Measurements from ENCODE around the gene FAM53B. TPM values are rescaled to one million over a fixed set of nuclear protein-coding genes. Genes with fewer than 3 reads are reported as not detected.

The FAM53B gene
- total and polyA plus RNA-seq, 7 experiments from 2014 or later, result 3.9 to 51.5 (median 27.7) TPM

GRCh38 chr10:124665980-124666379, 78.2 kb downstream of the FAM53B start:
- no peak overlapping the region for H3K27ac ChIP-seq (ENCODE audit: low read depth, low read length)
- POLR2A ChIA-PET, result interaction anchor here (1.2 to 1.6 kb wide), 2 partner anchors 11 to 18 kb away, joined by 3 to 4 read pairs; no protein-coding TSS in a partner anchor
- no peak overlapping the region for H3K4me3 Mint-ChIP-seq

GRCh38 chr10:124665558-124665957, 78.6 kb downstream of the FAM53B start:
- peaks cover 0 to 6% (median 0%) of the 10 kb centered on the region in 3 experiments for H3K36me3 ChIP-seq (ENCODE audit: control insufficient read depth in 2 of 3, insufficient read depth in 3 of 3, low read length in 3 of 3)
- CTCF ChIA-PET, result interaction anchor here (1.0 to 1.6 kb wide), 5 partner anchors 10 to 75 kb away, joined by 3 to 6 read pairs (median 4); no protein-coding TSS in a partner anchor

More at GRCh38 chr10:124665980-124666379, 78.2 kb downstream of the FAM53B start:
- no peak for ATAC-seq
- no peak for DNase-seq
- no peaks in the 10 kb centered on the region for H3K27me3 ChIP-seq (ENCODE audit: control insufficient read depth in 2 of 2, insufficient read depth in 2 of 2, low read length in 2 of 2)
- no peaks in the 10 kb centered on the region for H3K27me3 Mint-ChIP-seq
- no peak overlapping the region for H3K4me3 ChIP-seq (ENCODE audit: low read length)
- H3K36me3 ChIP-seq (ENCODE audit: control insufficient read depth in 2 of 3, insufficient read depth in 3 of 3, low read length in 3 of 3), result peaks cover 0 to 6% (median 0%) of the 10 kb centered on the region in 3 experiments
- peaks cover 10 to 56% (median 45%) of the 10 kb centered on the region in 7 donors for H3K4me1 Mint-ChIP-seq
- peaks cover 27 to 66% of the 10 kb centered on the region in 2 donors for H3K4me1 ChIP-seq (ENCODE audit: control insufficient read depth in 2 of 2, insufficient read depth in 2 of 2, low read length in 2 of 2)
- no peaks in the 10 kb centered on the region for H3K9me3 Mint-ChIP-seq
- H3K27ac Mint-ChIP-seq, result no peak overlapping the region
- CTCF ChIA-PET, result interaction anchor here (1.0 to 1.6 kb wide), 5 partner anchors 11 to 75 kb away, joined by 3 to 5 read pairs (median 3); no protein-coding TSS in a partner anchor
- intact Hi-C loops (cut with micrococcal nuclease), result no loop called here
- no peaks in the 10 kb centered on the region for H3K9me3 ChIP-seq (ENCODE audit: control insufficient read depth in 2 of 3, low read length in 3 of 3)
- peaks cover 0 to 28% (median 5%) of the 10 kb centered on the region in 5 donors for H3K36me3 Mint-ChIP-seq

GRCh38 chr10:124665091-124665490, 79.1 kb downstream of the FAM53B start:
- H3K4me1 Mint-ChIP-seq, result peaks cover 7 to 54% (median 44%) of the 10 kb centered on the region in 7 donors
- H3K27me3 Mint-ChIP-seq, result no peaks in the 10 kb centered on the region
- peak overlapping the region in 2 of 9 donors; percentile 4 to 7 for H3K27ac Mint-ChIP-seq
- no peaks in the 10 kb centered on the region for H3K9me3 ChIP-seq (ENCODE audit: control insufficient read depth in 2 of 3, low read length in 3 of 3)
- no peaks in the 10 kb centered on the region for H3K27me3 ChIP-seq (ENCODE audit: control insufficient read depth in 2 of 2, insufficient read depth in 2 of 2, low read length in 2 of 2)
- ATAC-seq (no peak), DNase-seq (no peak)
- no peak overlapping the region for H3K4me3 Mint-ChIP-seq
- H3K9me3 Mint-ChIP-seq, result no peaks in the 10 kb centered on the region
- intact Hi-C loops (cut with micrococcal nuclease), result no loop called here
- H3K4me1 ChIP-seq (ENCODE audit: control insufficient read depth in 2 of 2, insufficient read depth in 2 of 2, low read length in 2 of 2), result peaks cover 18 to 66% of the 10 kb centered on the region in 2 donors
- no peak overlapping the region for H3K4me3 ChIP-seq (ENCODE audit: low read length)
- POLR2A ChIA-PET, result interaction anchor here (1.2 kb wide), 1 partner anchor 51 kb away, joined by 3 read pairs; no protein-coding TSS in a partner anchor
- peaks cover 0 to 6% (median 0%) of the 10 kb centered on the region in 3 experiments for H3K36me3 ChIP-seq (ENCODE audit: control insufficient read depth in 2 of 3, insufficient read depth in 3 of 3, low read length in 3 of 3)
- CTCF ChIA-PET, result interaction anchor here (1.3 to 1.6 kb wide), 4 partner anchors 10 to 76 kb away, joined by 3 to 6 read pairs (median 4); no protein-coding TSS in a partner anchor
- H3K27ac ChIP-seq (ENCODE audit: low read depth, low read length), result no peak overlapping the region
- H3K36me3 Mint-ChIP-seq, result peaks cover 0 to 28% (median 5%) of the 10 kb centered on the region in 5 donors

More at GRCh38 chr10:124665558-124665957, 78.6 kb downstream of the FAM53B start:
- H3K36me3 Mint-ChIP-seq, result peaks cover 0 to 28% (median 5%) of the 10 kb centered on the region in 5 donors
- intact Hi-C loops (cut with micrococcal nuclease), result no loop called here
- ATAC-seq (no peak), DNase-seq (no peak)
- no peak overlapping the region for H3K27ac ChIP-seq (ENCODE audit: low read depth, low read length)
- peaks cover 23 to 66% of the 10 kb centered on the region in 2 donors for H3K4me1 ChIP-seq (ENCODE audit: control insufficient read depth in 2 of 2, insufficient read depth in 2 of 2, low read length in 2 of 2)
- H3K27me3 Mint-ChIP-seq, result no peaks in the 10 kb centered on the region
- H3K4me3 ChIP-seq (ENCODE audit: low read length), result no peak overlapping the region
- H3K27me3 ChIP-seq (ENCODE audit: control insufficient read depth in 2 of 2, insufficient read depth in 2 of 2, low read length in 2 of 2), result no peaks in the 10 kb centered on the region
- H3K9me3 ChIP-seq (ENCODE audit: control insufficient read depth in 2 of 3, low read length in 3 of 3), result no peaks in the 10 kb centered on the region
- H3K27ac Mint-ChIP-seq, result peak overlapping the region in 1 of 9 donors; percentile 7
- no peaks in the 10 kb centered on the region for H3K9me3 Mint-ChIP-seq
- H3K4me3 Mint-ChIP-seq, result no peak overlapping the region
- H3K4me1 Mint-ChIP-seq, result peaks cover 8 to 54% (median 44%) of the 10 kb centered on the region in 7 donors
- POLR2A ChIA-PET, result interaction anchor here (1.2 to 1.6 kb wide), 3 partner anchors 12 to 51 kb away, joined by 3 to 4 read pairs (median 3); no protein-coding TSS in a partner anchor

GRCh38 chr10:124663766-124664360, 80.3 kb downstream of the FAM53B start:
- POLR2A ChIA-PET, result interaction anchor here (1.2 to 1.8 kb wide), 3 partner anchors 9 to 58 kb away, joined by 3 to 8 read pairs (median 4); no protein-coding TSS in a partner anchor
- H3K4me1 ChIP-seq (ENCODE audit: control insufficient read depth in 2 of 2, insufficient read depth in 2 of 2, low read length in 2 of 2), result peaks cover 13 to 68% of the 10 kb centered on the region in 2 donors
- no peaks in the 10 kb centered on the region for H3K9me3 ChIP-seq (ENCODE audit: control insufficient read depth in 2 of 3, low read length in 3 of 3)
- Mint-ChIP-seq H3K4me1 (peaks cover 19 to 56% (median 50%) of the 10 kb centered on the region in 7 donors), H3K36me3 (peaks cover 0 to 28% (median 6%) of the 10 kb centered on the region in 5 donors), H3K4me3 (no peak overlapping the region), H3K27me3 (no peaks in the 10 kb centered on the region), H3K27ac (no peak overlapping the region), H3K9me3 (no peaks in the 10 kb centered on the region)
- intact Hi-C loops (cut with micrococcal nuclease), result no loop called here
- H3K27ac ChIP-seq (ENCODE audit: low read depth, low read length), result no peak overlapping the region
- ATAC-seq (no peak), DNase-seq (no peak)
- H3K36me3 ChIP-seq (ENCODE audit: control insufficient read depth in 2 of 3, insufficient read depth in 3 of 3, low read length in 3 of 3), result peaks cover 0 to 6% (median 0%) of the 10 kb centered on the region in 3 experiments
- no peaks in the 10 kb centered on the region for H3K27me3 ChIP-seq (ENCODE audit: control insufficient read depth in 2 of 2, insufficient read depth in 2 of 2, low read length in 2 of 2)
- no peak overlapping the region for H3K4me3 ChIP-seq (ENCODE audit: low read length)
- CTCF ChIA-PET, result interaction anchor here (1.0 to 1.5 kb wide), 3 partner anchors 15 to 77 kb away, joined by 3 to 6 read pairs (median 3); no protein-coding TSS in a partner anchor

DNA sequence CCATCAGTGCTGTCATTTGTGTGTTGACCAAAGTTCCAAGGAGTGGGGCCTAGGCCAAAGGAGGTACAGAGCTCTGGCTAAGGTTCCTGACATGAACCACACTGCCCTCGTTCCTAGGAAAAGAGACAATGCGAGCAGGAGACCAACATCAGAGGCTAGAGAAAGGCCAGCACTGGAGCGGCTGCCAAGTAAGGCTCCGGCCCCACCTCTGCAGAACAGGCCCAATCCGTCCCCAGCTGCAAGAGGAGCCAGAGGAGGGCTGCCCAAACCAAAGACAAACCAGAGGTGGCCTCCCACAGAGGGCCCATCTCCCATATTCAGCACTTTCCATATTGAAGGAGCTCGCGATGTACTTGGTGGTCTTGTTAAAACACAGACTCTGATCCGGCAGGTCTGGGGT, 81.0 kb downstream of the FAM53B start:
- Histone ChIP-seq H3K4me1 (ENCODE audit: control insufficient read depth in 2 of 2, insufficient read depth in 2 of 2, low read length in 2 of 2) (peaks cover 13 to 68% of the 10 kb centered on the region in 2 donors), H3K27ac (ENCODE audit: low read depth, low read length) (no peak overlapping the region), H3K4me3 (ENCODE audit: low read length) (no peak overlapping the region), H3K36me3 (ENCODE audit: control insufficient read depth in 2 of 3, insufficient read depth in 3 of 3, low read length in 3 of 3) (peaks cover 0 to 6% (median 0%) of the 10 kb centered on the region in 3 experiments), H3K9me3 (ENCODE audit: control insufficient read depth in 2 of 3, low read length in 3 of 3) (no peaks in the 10 kb centered on the region), H3K27me3 (ENCODE audit: control insufficient read depth in 2 of 2, insufficient read depth in 2 of 2, low read length in 2 of 2) (no peaks in the 10 kb centered on the region)
- intact Hi-C loops (cut with micrococcal nuclease), result no loop called here
- ATAC-seq, result no peak
- H3K9me3 Mint-ChIP-seq, result no peaks in the 10 kb centered on the region
- no peak for DNase-seq
- H3K4me3 Mint-ChIP-seq, result no peak overlapping the region
- H3K4me1 Mint-ChIP-seq, result peaks cover 25 to 60% (median 50%) of the 10 kb centered on the region in 7 donors
- ChIA-PET CTCF (interaction anchor here (1.0 kb wide), 2 partner anchors 33 to 78 kb away, joined by 3 read pairs; no protein-coding TSS in a partner anchor), POLR2A (interaction anchor here (1.2 to 6.9 kb wide), 5 partner anchors 8 to 58 kb away, joined by 3 to 55 read pairs (median 5); no protein-coding TSS in a partner anchor)
- H3K36me3 Mint-ChIP-seq, result peaks cover 0 to 25% (median 6%) of the 10 kb centered on the region in 5 donors
- no peaks in the 10 kb centered on the region for H3K27me3 Mint-ChIP-seq
- H3K27ac Mint-ChIP-seq, result no peak overlapping the region

- ATAC-seq (no peak), DNase-seq (no peak)
- ChIA-PET CTCF (interaction anchor here (1.4 to 1.9 kb wide), 2 partner anchors 9 to 12 kb away, joined by 4 to 6 read pairs; no protein-coding TSS in a partner anchor), POLR2A (interaction anchor here (0.6 to 6.9 kb wide), 4 partner anchors 13 to 57 kb away, joined by 3 to 55 read pairs (median 4); no protein-coding TSS in a partner anchor)
- H3K27me3 Mint-ChIP-seq, result no peaks in the 10 kb centered on the region
- H3K27me3 ChIP-seq (ENCODE audit: control insufficient read depth in 2 of 2, insufficient read depth in 2 of 2, low read length in 2 of 2), result no peaks in the 10 kb centered on the region
- no peak overlapping the region for H3K4me3 Mint-ChIP-seq
- H3K9me3 Mint-ChIP-seq, result no peaks in the 10 kb centered on the region
- no peak overlapping the region for H3K4me3 ChIP-seq (ENCODE audit: low read length)
- no peak overlapping the region for H3K27ac ChIP-seq (ENCODE audit: low read depth, low read length)
- intact Hi-C loops (cut with micrococcal nuclease), result no loop called here
- no peaks in the 10 kb centered on the region for H3K9me3 ChIP-seq (ENCODE audit: control insufficient read depth in 2 of 3, low read length in 3 of 3)
- peaks cover 0 to 6% (median 0%) of the 10 kb centered on the region in 3 experiments for H3K36me3 ChIP-seq (ENCODE audit: control insufficient read depth in 2 of 3, insufficient read depth in 3 of 3, low read length in 3 of 3)
- peaks cover 25 to 66% of the 10 kb centered on the region in 2 donors for H3K4me1 ChIP-seq (ENCODE audit: control insufficient read depth in 2 of 2, insufficient read depth in 2 of 2, low read length in 2 of 2)
- peaks cover 34 to 59% (median 52%) of the 10 kb centered on the region in 7 donors for H3K4me1 Mint-ChIP-seq
- H3K27ac Mint-ChIP-seq, result peak overlapping the region in 2 of 9 donors; percentile 19 to 60
- H3K36me3 Mint-ChIP-seq, result peaks cover 0 to 18% (median 6%) of the 10 kb centered on the region in 5 donors
Observed at GRCh38 chr10:124661660-124662180, 82.5 kb downstream of the FAM53B start.

All from naive thymus-derived CD4-positive, alpha-beta T cell (primary cell).